Suprapubic skin (tissue), 4 donors: Measurements from ENCODE around the gene HNRNPH1.

ENCODE experiments used
- CTCF ChIP-seq, 2 donors: fragments of 200-600 bp in 1 of 2; fragments of 450-650 bp in 1 of 2; sonication (generic) in 1 of 2; IDR thresholded peaks; one replicate each; pipeline ENCODE4 v1.5.1; 2016 to 2019; ENCODE audit warnings: antibody characterized with exemption in 2 of 2, mild to moderate bottlenecking in 1 of 2, moderate library complexity in 1 of 2
- POLR2A ChIP-seq, 2 donors: fragments of 450-650 bp; IDR thresholded peaks; one replicate each; pipeline ENCODE4 v1.6.1; 2017; ENCODE audit warnings: antibody characterized with exemption in 2 of 2, mild to moderate bottlenecking in 2 of 2, moderate library complexity in 2 of 2
- POLR2AphosphoS5 ChIP-seq, 3 donors: sonication (generic); formaldehyde crosslinking; IDR thresholded peaks; one replicate each; pipeline ENCODE4 v1.6.1; 2017; ENCODE audit warnings: antibody characterized with exemption in 3 of 3

GRCh38 chr5:179616002-179616594 lies 7.4 kb downstream of the HNRNPH1 start:
- TF ChIP-seq POLR2AphosphoS5 (IDR thresholded peaks at IDR 0.05) = no peak
- TF ChIP-seq CTCF (IDR thresholded peaks at IDR 0.05) = no peak
- no peak for TF ChIP-seq POLR2A (IDR thresholded peaks at IDR 0.05)
